GM23338 (cell line): ENCODE results near the gene DTD1. TPM values are rescaled to one million over a fixed set of nuclear protein-coding genes. Genes with fewer than 3 reads are reported as not detected.

ENCODE experiments used
- ATAC-seq: fragments of 200-7000 bp; cut with Tn5 transposase; 3 replicates; pipeline ENCODE4 v1.9.1; 2020
- DNase-seq: peaks from one replicate; pipeline ENCODE4 v3.0.0-alpha.2; 2015; ENCODE audit warnings: low spot score
- H2AFZ ChIP-seq: fragments of 200-600 bp; sonication (generic); 2 replicates; pipeline ENCODE4 v1.8.0; 2016; ENCODE audit warnings: antibody characterized with exemption, mild to moderate bottlenecking, moderate library complexity
- H3F3A ChIP-seq: fragments of 200-600 bp; sonication (generic); replicated peaks from 2 replicates; pipeline ENCODE4 v1.8.0; 2017; ENCODE audit warnings: antibody characterized with exemption, mixed run types, low read depth
- H3K27ac ChIP-seq: fragments of 200-600 bp; sonication (generic); 2 replicates; pipeline ENCODE4 v1.6.1; 2016; ENCODE audit warnings: low read depth
- H3K27me3 ChIP-seq: fragments of 200-600 bp; sonication (generic); 2 replicates; pipeline ENCODE4 v1.8.0; 2016; ENCODE audit warnings: mild to moderate bottlenecking, mixed run types, moderate library complexity; ENCODE audit not compliant: insufficient read depth
- H3K36me3 ChIP-seq: fragments of 200-600 bp; sonication (generic); 2 replicates; pipeline ENCODE4 v1.8.0; 2016; ENCODE audit warnings: mild to moderate bottlenecking; ENCODE audit not compliant: insufficient read depth
- H3K4me1 ChIP-seq: fragments of 200-600 bp; sonication (generic); 2 replicates; pipeline ENCODE4 v1.8.0; 2016; ENCODE audit warnings: mild to moderate bottlenecking, moderate library complexity; ENCODE audit not compliant: insufficient read depth
- H3K4me2 ChIP-seq: fragments of 200-600 bp; sonication (generic); 2 replicates; pipeline ENCODE4 v1.7.1; 2017; ENCODE audit warnings: mixed run types
- H3K4me3 ChIP-seq: fragments of 200-600 bp; sonication (generic); 2 replicates; pipeline ENCODE4 v1.6.1; 2016; ENCODE audit warnings: mixed run types
- H3K79me2 ChIP-seq: fragments of 200-600 bp; sonication (generic); replicated peaks from 2 replicates; pipeline ENCODE4 v1.8.0; 2017; ENCODE audit warnings: mild to moderate bottlenecking; ENCODE audit not compliant: insufficient read depth
- H3K9me2 ChIP-seq: fragments of 200-600 bp; sonication (generic); 2 replicates; pipeline ENCODE4 v1.8.0; 2017; ENCODE audit not compliant: insufficient read depth
- H4K20me1 ChIP-seq: fragments of 200-600 bp; sonication (generic); replicated peaks from 2 replicates; pipeline ENCODE4 v1.8.0; 2017; ENCODE audit warnings: mild to moderate bottlenecking; ENCODE audit not compliant: insufficient read depth
- H3K27ac Mint-ChIP-seq: 2 replicates; pipeline ENCODE4 v1.8.0; 2020; ENCODE audit warnings: inconsistent platforms, mild to moderate bottlenecking, moderate library complexity, mixed read lengths
- H3K27me3 Mint-ChIP-seq: 3 replicates; pipeline ENCODE4 v1.8.0; 2022; ENCODE audit warnings: low read depth, mild to moderate bottlenecking, moderate library complexity, mixed read lengths, inconsistent platforms; ENCODE audit not compliant: insufficient read depth, poor library complexity
- H3K36me3 Mint-ChIP-seq: 3 replicates; pipeline ENCODE4 v1.8.0; 2021; ENCODE audit warnings: low read depth, mild to moderate bottlenecking, inconsistent platforms, moderate library complexity, mixed read lengths
- H3K4me1 Mint-ChIP-seq: 3 replicates; pipeline ENCODE4 v1.8.0; 2020; ENCODE audit warnings: mild to moderate bottlenecking, inconsistent platforms, mixed read lengths
- H3K4me3 Mint-ChIP-seq: 3 replicates; pipeline ENCODE4 v1.8.0; 2021; ENCODE audit warnings: moderate library complexity, mild to moderate bottlenecking, inconsistent platforms, mixed read lengths
- H3K9me3 Mint-ChIP-seq: 3 replicates; pipeline ENCODE4 v1.8.0; 2020; ENCODE audit warnings: moderate library complexity, mild to moderate bottlenecking, inconsistent platforms, mixed read lengths
- CREB1 ChIP-seq: fragments of 250-450 bp; sonication (Bioruptor Pico); IDR thresholded peaks from 2 replicates; pipeline ENCODE4 v1.5.0; 2020; ENCODE audit warnings: low read depth, mild to moderate bottlenecking, moderate library complexity
- CTCF ChIP-seq, 2 experiments: fragments of 200-600 bp in 1 of 2; sonication (generic) in 1 of 2; conservative IDR thresholded peaks; 2 replicates each; pipeline versions ENCODE4 v1.5.1 to v1.6.1; 2016 to 2017; ENCODE audit warnings: antibody characterized with exemption in 2 of 2, low read depth in 2 of 2, mild to moderate bottlenecking in 2 of 2, moderate library complexity in 1 of 2
- JUNB ChIP-seq: IDR thresholded peaks from one replicate; pipeline ENCODE4 v1.6.1; 2016; ENCODE audit warnings: antibody characterized with exemption; ENCODE audit not compliant: unreplicated experiment
- NANOG ChIP-seq: IDR thresholded peaks from 2 replicates; pipeline ENCODE4 v1.6.1; 2016; ENCODE audit warnings: antibody characterized with exemption, borderline replicate concordance
- POLR2AphosphoS5 ChIP-seq: IDR thresholded peaks from 2 replicates; pipeline ENCODE4 v1.6.1; 2016; ENCODE audit warnings: antibody characterized with exemption, low read depth
- REST ChIP-seq: IDR thresholded peaks from one replicate; pipeline ENCODE4 v1.6.1; 2018; ENCODE audit warnings: antibody characterized with exemption; ENCODE audit not compliant: unreplicated experiment
- STAT1 ChIP-seq: IDR thresholded peaks from one replicate; pipeline ENCODE4 v1.6.1; 2016; ENCODE audit warnings: antibody characterized with exemption; ENCODE audit not compliant: unreplicated experiment
- ZNF114 ChIP-seq: fragments of 250-450 bp; sonication (Bioruptor Pico); IDR thresholded peaks from 2 replicates; pipeline ENCODE4 v1.5.0; 2020; ENCODE audit warnings: mild to moderate bottlenecking, moderate library complexity
- ZNF462 ChIP-seq: fragments of 250-450 bp; sonication (Bioruptor Pico); IDR thresholded peaks from 2 replicates; pipeline ENCODE4 v1.5.0; 2020; ENCODE audit warnings: mild to moderate bottlenecking, moderate library complexity
- polyA plus RNA-seq: library from polyadenylated mRNA; unstranded; fragments of >200 nt; fragmentation: Nextera tagmentation; extraction: Ambion mirVana; gene quantifications from 2 replicates; pipeline ENCODE4 v1.2.1, GENCODE V29; 2016
- total RNA-seq: library from RNA; depleted of rRNA; stranded (reverse); fragments of >200 nt; shearing (Covaris generic); gene quantifications from 2 replicates; pipeline ENCODE4 v1.2.3, GENCODE V29; 2014

DTD1 gene
- total and polyA plus RNA-seq, 2 experiments from 2014 or later = 69.8 to 74.0 TPM

GRCh38 chr20:18717062-18717461 lies 129.2 kb downstream of the DTD1 start (continued):
- no peak for TF ChIP-seq CTCF (conservative IDR thresholded peaks at IDR 0.05; ENCODE audit: low read depth in 2 of 2)
- TF ChIP-seq CREB1 (CRISPR knock-in tag) = no peak
- no peak for TF ChIP-seq JUNB
- TF ChIP-seq NANOG = no peak
- TF ChIP-seq ZNF114 (CRISPR knock-in tag) = no peak
- no peak for TF ChIP-seq REST

GRCh38 chr20:18718129-18718528 lies 130.3 kb downstream of the DTD1 start:
- no peaks in the 10 kb centered on the region for H4K20me1 ChIP-seq
- ATAC-seq (peak; percentile 60), DNase-seq (peak; percentile 25)
- Mint-ChIP-seq H3K4me1 (peaks cover 9% of the 10 kb centered on the region), H3K27ac (no peak overlapping the region), H3K9me3 (peaks cover 5% of the 10 kb centered on the region; the same call in 2 of the 3 replicates), H3K36me3 (peaks cover 8% of the 10 kb centered on the region; the same call in 2 of the 3 replicates), H3K4me3 (no peak overlapping the region), H3K27me3 (peaks cover 2% of the 10 kb centered on the region)
- H3K4me3 ChIP-seq = no peak overlapping the region
- H3F3A ChIP-seq = no peaks in the 10 kb centered on the region
- H2AFZ ChIP-seq = no peak overlapping the region
- no peak overlapping the region for H3K4me2 ChIP-seq
- no peaks in the 10 kb centered on the region for H3K9me2 ChIP-seq
- H3K79me2 ChIP-seq = no peaks in the 10 kb centered on the region
- H3K36me3 ChIP-seq = no peaks in the 10 kb centered on the region
- TF ChIP-seq POLR2AphosphoS5 (no peak), ZNF462 (CRISPR knock-in tag) (no peak), CTCF (conservative IDR thresholded peaks at IDR 0.05; ENCODE audit: low read depth in 2 of 2) (peak; percentile 30 to 48), STAT1 (no peak)
- H3K27me3 ChIP-seq = no peaks in the 10 kb centered on the region
- H3K4me1 ChIP-seq = no peaks in the 10 kb centered on the region
- H3K27ac ChIP-seq = no peak overlapping the region
